Measurements from ENCODE around the gene CYB5R4. TPM values are rescaled to one million over a fixed set of nuclear protein-coding genes. Genes with fewer than 3 reads are reported as not detected.

CYB5R4 gene
- total RNA-seq, 1 experiment from 2014 or later: 23.7 TPM

- Histone ChIP-seq H3K27me3 (replicated peaks; ENCODE audit: control insufficient read depth, insufficient read depth, low read length) (no peaks in the 10 kb centered on the region), H3K4me3 (ENCODE audit: low read depth, low read length) (no peak overlapping the region), H3K36me3 (ENCODE audit: control insufficient read depth, insufficient read depth, low read length) (peaks cover 4% of the 10 kb centered on the region), H3K4me1 (no peaks in the 10 kb centered on the region), H3K9me3 (peaks cover 9% of the 10 kb centered on the region; the same call in 1 of the 2 replicates)
- ChIA-PET CTCF (no interaction called here), POLR2A (no interaction called here)
- H3K36me3 Mint-ChIP-seq (ENCODE audit: insufficient read depth, unreplicated experiment): peaks cover 21% of the 10 kb centered on the region
- no peak overlapping the region for H3K4me3 Mint-ChIP-seq (ENCODE audit: unreplicated experiment)
- DNase-seq: no peak
- no peak for TF ChIP-seq CTCF (IDR thresholded peaks at IDR 0.05; ENCODE audit: insufficient read depth in 1 of 2, low read depth in 1 of 2, low read length in 1 of 2, severe bottlenecking in 1 of 2, unreplicated experiment in 1 of 2)
- intact Hi-C loops (cut with micrococcal nuclease; ENCODE audit: unreplicated experiment): no loop called here
- no peaks in the 10 kb centered on the region for H3K4me1 Mint-ChIP-seq (ENCODE audit: low read depth, unreplicated experiment)
- peaks cover 14% of the 10 kb centered on the region for H3K9me3 Mint-ChIP-seq (ENCODE audit: unreplicated experiment)
- no TSS peak for BruUV-seq (replicated peaks)
- H3K27ac Mint-ChIP-seq (ENCODE audit: unreplicated experiment): no peak overlapping the region
- H3K27me3 Mint-ChIP-seq (ENCODE audit: insufficient read depth, unreplicated experiment): no peaks in the 10 kb centered on the region
These were observed 11.2 kb downstream of the CYB5R4 start for GRCh38 chr6:83870649-83871048.

- DNase-seq: no peak
- intact Hi-C loops (cut with micrococcal nuclease; ENCODE audit: unreplicated experiment): no loop called here
- Histone ChIP-seq H3K9me3 (peaks cover 3% of the 10 kb centered on the region; the same call in 1 of the 2 replicates), H3K27me3 (replicated peaks; ENCODE audit: control insufficient read depth, insufficient read depth, low read length) (no peaks in the 10 kb centered on the region), H3K36me3 (ENCODE audit: control insufficient read depth, insufficient read depth, low read length) (0 out of 2 replicates have a peak, but pooled peaks cover 2% of the 10 kb centered on the region), H3K4me3 (ENCODE audit: low read depth, low read length) (no peak overlapping the region), H3K4me1 (no peaks in the 10 kb centered on the region)
- CTCF ChIA-PET: no interaction called here
- H3K4me3 Mint-ChIP-seq (ENCODE audit: unreplicated experiment): no peak overlapping the region
- peaks cover 2% of the 10 kb centered on the region for H3K9me3 Mint-ChIP-seq (ENCODE audit: unreplicated experiment)
- H3K4me1 Mint-ChIP-seq (ENCODE audit: low read depth, unreplicated experiment): no peaks in the 10 kb centered on the region
- H3K36me3 Mint-ChIP-seq (ENCODE audit: insufficient read depth, unreplicated experiment): peaks cover 10% of the 10 kb centered on the region
- no TSS peak for BruUV-seq (replicated peaks)
- no peak for TF ChIP-seq CTCF (IDR thresholded peaks at IDR 0.05; ENCODE audit: insufficient read depth in 1 of 2, low read depth in 1 of 2, low read length in 1 of 2, severe bottlenecking in 1 of 2, unreplicated experiment in 1 of 2)
- no peaks in the 10 kb centered on the region for H3K27me3 Mint-ChIP-seq (ENCODE audit: insufficient read depth, unreplicated experiment)
- H3K27ac Mint-ChIP-seq (ENCODE audit: unreplicated experiment): no peak overlapping the region
- POLR2A ChIA-PET: no interaction called here
These were observed 13.1 kb downstream of the CYB5R4 start for GRCh38 chr6:83872386-83873118.

GRCh38 chr6:83873869-83874268 is 14.4 kb downstream of the CYB5R4 start:
- DNase-seq: no peak
- Mint-ChIP-seq H3K36me3 (ENCODE audit: insufficient read depth, unreplicated experiment) (peaks cover 5% of the 10 kb centered on the region), H3K9me3 (ENCODE audit: unreplicated experiment) (no peaks in the 10 kb centered on the region), H3K27me3 (ENCODE audit: insufficient read depth, unreplicated experiment) (no peaks in the 10 kb centered on the region), H3K4me1 (ENCODE audit: low read depth, unreplicated experiment) (peaks cover 4% of the 10 kb centered on the region), H3K27ac (ENCODE audit: unreplicated experiment) (no peak overlapping the region), H3K4me3 (ENCODE audit: unreplicated experiment) (no peak overlapping the region)
- no peaks in the 10 kb centered on the region for H3K36me3 ChIP-seq (ENCODE audit: control insufficient read depth, insufficient read depth, low read length)
- no peaks in the 10 kb centered on the region for H3K27me3 ChIP-seq (replicated peaks; ENCODE audit: control insufficient read depth, insufficient read depth, low read length)
- no peak for TF ChIP-seq CTCF (IDR thresholded peaks at IDR 0.05; ENCODE audit: insufficient read depth in 1 of 2, low read depth in 1 of 2, low read length in 1 of 2, severe bottlenecking in 1 of 2, unreplicated experiment in 1 of 2)
- H3K4me1 ChIP-seq: peaks cover 2% of the 10 kb centered on the region
- ChIA-PET CTCF (interaction anchor here (0.6 kb wide), 1 partner anchor 10 kb away, joined by 3 read pairs; no protein-coding TSS in a partner anchor), POLR2A (no interaction called here)
- no peak overlapping the region for H3K4me3 ChIP-seq (ENCODE audit: low read depth, low read length)
- no TSS peak for BruUV-seq (replicated peaks)
- intact Hi-C loops (cut with micrococcal nuclease; ENCODE audit: unreplicated experiment): no loop called here
- no peaks in the 10 kb centered on the region for H3K9me3 ChIP-seq
